HG02610 (cell line): ENCODE results near the gene TXNDC12.
"Not testable (repeated sequence)": the region's sequence is repeated elsewhere in the genome, so short reads cannot be mapped to it uniquely, and the experiment has no call there.

Experiments used
- ATAC-seq: cut with Tn5 transposase; IDR thresholded peaks from one replicate; pipeline ENCODE4 v1.9.1; 2021; ENCODE audit warnings: mild to moderate bottlenecking, moderate library complexity; ENCODE audit not compliant: unreplicated experiment

The TXNDC12 gene

DNA sequence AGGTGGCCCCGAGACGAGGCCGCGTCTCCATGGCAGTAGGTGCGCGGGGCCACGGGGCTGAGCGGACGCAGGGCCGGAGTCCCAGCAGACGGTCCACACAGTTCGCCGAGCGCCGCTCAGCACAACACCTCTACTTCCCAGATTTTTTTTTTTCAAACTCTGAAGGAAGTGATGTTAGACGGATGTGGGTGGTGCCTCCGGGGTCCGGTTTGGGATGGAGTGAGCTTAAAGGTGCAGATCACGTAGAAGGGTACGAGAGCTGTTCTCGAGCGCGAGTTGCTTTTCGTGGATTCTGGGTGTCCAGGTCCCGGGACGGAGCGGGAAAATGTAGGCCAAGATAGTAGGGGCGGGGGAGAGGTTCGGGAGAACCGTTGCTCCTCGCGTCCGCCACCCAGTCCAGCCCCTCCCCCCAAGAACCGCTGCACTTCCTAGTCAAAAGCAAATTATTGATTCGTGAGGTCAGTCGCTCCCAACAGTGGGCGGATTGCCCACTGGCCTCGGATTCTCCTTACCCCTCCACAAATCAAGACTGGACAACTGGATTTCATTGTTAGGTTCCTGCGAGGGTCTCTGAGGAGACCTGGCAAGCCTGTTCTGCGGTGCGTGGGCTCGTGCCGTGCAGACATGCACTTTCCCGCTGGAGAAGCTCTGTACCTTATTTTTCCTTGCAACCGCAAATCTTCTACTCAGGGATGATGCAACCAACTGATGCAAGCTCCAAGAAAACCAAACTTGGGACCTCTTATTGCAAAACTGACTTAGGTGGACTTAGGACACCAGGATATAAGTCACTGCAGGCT, at the start of gene TXNDC12:
Gene TXNDC12 (minus strand): TSS at position 126 of the 800 bp plus-strand sequence. CDS start 95 bp downstream, at position 31.
- peak; percentile 41 for ATAC-seq

DNA sequence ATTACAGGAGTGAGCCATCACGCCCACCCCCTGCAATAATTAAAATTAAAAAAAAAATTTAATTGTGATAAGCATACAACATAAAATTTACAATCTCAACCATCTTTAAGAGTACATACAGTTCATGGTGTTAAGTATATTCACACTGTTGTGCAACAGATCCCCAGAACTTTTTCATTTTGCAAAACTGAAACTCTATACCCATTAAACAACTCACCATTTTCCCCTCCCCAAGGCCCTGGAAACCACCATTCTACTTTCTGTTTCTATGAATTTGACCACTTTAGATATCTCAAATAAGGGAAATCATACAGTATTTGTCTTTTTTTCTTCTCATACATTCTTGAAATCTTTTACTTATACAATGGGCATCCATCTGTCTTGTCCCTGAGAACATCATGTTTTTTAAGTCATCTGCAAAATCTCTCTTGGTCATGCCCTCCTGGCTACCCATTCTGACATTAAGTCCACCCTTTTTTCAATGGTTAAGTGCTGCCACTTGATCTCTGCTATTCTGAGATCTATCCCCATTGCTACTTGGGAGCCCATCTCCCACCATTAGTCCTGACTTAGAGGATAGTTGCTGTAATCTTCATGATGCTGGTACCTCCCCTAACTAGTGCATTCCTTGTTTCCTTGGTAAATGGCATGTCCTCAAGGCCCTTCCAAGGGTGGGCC, 47.5 kb upstream of the TXNDC12 start:
- ATAC-seq = peak; percentile 84

DNA sequence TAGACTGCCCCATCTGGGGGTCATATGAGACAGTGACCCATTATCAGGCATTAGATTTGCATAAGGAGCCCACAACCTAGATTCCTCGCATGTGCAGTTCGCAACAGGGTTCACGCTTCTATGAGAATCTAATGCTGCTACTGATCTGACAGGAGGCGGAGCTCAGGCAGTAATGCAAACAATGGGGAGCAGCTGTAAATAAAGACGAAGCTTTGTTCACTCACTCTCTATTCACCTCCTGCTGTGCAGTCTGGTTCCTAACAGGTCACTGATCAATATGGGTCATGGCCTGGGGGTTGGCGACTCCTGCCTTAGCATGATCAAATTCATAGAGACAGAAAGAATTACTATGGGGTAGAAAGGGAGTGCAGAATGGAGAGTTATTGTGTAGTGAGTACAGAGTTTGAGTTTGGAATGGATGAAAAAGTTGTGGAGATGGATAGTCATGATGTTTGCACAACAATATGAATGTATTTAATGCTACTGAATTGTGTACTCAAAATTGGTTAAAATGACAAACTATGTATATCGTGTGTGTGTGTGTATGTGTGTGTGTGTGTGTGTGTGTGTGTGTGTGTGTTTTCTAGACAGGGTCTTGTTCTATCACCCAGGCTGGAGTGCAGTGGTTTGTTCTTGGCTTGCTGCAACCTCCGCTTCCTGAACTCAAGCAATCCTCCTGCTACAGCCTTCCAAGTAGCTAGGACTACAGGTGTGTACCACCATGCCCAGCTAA, 43.3 kb upstream of the TXNDC12 start:
- ATAC-seq = no peak

DNA sequence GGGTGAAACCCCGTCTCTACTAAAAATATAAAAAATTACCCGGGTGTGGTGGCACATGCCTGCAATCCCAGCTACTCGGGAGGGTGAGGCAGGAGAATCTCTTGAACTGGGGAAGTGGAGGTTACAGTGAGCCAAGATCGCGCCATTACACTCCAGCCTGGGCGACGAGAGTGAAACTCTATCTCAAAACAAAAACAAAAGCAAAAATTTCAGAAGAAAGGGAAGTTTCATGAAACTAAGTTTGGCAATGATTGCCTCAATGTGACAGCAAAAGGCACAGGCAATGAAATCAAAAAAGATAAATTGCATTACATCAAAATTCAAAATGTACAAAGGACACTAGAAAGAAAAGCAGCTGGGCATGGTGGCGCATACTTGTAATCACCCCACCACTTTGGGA, 41.2 kb upstream of the TXNDC12 start:
- no peak for ATAC-seq

DNA sequence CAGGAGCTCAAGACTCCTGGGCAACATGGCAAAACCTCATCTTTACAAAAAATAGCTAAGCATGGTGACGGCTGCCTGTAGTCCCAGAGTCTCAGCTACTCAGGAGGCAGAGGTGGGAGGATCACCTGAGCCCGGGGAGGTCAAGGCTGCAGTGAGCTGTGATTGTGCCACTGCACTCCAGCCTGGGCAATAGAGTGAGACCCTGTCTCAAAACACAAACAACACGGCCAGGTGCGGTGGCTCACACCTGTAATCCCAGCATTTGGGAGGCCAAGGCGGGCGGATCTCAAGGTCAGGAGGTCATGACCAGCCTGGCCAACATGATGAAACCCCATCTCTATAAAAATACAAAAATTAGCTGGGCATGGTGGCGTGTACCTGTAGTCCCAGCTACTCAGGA, 39.3 kb upstream of the TXNDC12 start:
- ATAC-seq = not testable (repeated sequence)

DNA sequence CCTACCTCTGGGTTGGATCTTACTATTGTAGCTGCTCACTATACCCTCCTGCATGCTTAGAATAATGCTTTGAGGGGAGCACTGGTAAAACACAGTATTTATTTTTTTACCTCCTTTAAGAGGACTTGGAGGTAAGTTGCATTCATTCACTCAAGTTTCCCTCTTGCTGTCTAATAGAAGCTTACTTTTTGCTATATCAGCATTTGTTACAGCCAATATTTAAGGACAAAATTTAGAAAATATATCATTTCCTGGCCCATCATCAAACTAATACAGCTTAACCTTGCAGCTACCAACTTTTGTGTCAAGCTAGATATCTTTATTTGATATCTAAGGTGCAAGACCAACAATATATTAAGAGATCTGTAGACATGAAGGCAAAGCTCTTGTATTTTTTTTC, 32.9 kb upstream of the TXNDC12 start:
- not testable (repeated sequence) for ATAC-seq

DNA sequence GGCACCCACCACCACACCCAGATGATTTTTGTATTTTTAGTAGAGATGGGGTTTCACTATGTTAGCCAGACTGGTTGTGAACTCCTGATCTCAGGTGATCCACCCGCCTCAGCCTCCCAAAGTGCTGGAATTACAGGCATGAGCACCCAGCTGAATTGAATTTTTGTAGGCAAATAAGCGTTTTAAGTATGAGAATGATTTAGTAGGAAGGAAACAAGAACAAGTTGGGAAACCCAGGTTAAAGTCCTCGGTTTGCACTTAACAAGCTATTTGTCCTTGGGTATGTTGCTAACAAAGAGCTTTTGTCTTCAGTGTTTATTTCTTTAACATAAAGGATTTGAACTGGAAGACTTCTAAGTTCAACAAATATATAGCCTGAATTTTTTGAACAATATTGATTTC, 25.0 kb upstream of the TXNDC12 start:
- ATAC-seq = no peak

DNA sequence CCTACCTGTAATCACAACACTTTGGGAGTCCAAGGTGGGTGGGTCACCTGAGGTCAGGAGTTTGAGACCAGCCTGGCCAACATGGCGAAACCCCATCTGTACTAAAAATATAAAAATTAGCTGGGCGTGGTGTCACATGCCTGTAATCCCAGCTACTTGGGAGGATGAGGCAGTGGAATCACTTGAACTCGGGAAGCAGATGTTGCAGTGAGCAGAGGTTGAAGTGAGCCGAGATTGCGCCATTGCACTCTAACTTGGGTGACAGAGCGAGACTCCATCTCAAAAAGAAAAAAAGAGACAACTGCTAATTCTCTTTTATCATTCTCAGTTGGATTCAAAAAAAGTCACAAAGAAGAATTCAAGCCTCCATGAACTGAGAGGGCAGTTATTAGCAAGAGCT, 22.3 kb upstream of the TXNDC12 start:
- not testable (repeated sequence) for ATAC-seq

DNA sequence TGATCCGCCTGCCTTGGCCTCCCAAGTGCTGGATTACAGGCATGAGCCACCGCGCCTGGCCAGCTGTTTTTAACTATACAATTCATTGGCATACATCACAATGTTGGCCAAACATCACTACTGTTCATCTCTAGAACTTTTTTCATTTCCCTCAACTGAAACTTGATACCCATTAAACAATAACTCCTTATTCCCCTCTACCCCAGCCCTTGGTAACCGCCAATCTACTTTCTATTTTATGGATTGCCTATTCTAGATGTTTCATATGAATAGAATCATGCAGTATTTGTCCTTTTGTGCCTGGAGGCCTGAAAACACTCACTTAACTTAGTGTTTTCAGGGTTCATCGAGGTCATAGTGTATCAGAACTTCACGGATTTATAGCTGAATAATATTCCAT, 17.3 kb upstream of the TXNDC12 start:
- ATAC-seq = no peak

DNA sequence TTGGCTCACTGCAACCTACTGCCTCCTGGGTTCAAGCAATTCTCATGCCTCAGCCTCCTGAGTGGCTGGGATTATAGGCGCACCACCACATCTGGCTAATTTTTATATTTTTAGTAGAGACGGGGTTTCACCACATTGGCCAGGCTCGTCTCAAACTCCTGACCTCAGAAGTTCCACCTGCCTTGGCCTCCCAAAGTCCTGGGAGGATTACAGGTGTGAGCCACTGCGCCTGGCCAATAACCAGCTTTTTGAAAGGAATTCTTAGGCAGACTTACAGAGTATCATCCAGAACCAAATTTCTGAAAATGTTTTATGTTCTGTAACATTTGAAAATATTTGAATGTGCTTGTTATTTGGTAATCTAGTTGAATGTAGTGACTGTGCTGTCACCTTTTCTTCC, 15.7 kb upstream of the TXNDC12 start:
- ATAC-seq = no peak

DNA sequence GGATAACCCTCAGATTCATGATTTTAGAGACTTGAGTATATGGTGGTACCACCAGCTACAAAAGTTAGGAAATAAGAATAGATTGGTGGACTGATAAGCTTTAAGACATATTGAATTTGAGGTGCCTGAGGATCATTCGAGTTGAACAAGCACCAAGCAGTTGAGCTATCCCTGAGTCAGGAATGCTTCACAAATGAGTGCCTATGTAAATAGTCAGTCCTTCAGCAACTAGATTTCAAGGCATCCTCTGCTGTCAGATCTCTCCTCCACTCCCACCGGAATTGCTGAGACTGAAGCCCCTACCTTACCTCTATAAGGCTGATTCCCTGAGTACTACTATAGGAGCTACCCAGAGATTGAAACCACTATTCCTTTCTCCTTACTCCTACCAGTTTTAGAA, 8.2 kb upstream of the TXNDC12 start:
- ATAC-seq = no peak

- no peak for ATAC-seq
These were observed 5.8 kb upstream of the TXNDC12 start for GRCh38 chr1:52060822-52061221.

DNA sequence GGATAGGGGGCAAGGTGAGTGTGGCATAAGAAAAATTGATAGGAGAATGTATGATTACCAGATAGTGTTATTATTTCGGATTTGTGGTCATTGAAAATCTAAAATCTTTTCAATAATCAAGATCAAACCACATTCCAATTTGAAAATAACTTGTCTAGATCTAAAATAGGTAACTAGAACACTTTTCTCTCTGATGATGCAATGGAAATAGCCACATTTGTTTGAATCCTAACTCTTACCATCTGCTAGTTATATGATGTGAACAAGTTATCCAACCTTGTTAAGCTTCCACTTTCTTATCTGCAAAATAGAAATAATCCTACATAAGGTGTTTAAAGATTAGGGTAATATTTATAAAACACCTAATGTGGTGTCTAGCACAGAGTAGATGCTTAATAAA, 4.9 kb upstream of the TXNDC12 start:
- no peak for ATAC-seq

GRCh38 chr1:52059321-52059720, 4.3 kb upstream of the TXNDC12 start:
- ATAC-seq = no peak

GRCh38 chr1:52057876-52058415, 3.0 kb upstream of the TXNDC12 start:
- no peak for ATAC-seq

DNA sequence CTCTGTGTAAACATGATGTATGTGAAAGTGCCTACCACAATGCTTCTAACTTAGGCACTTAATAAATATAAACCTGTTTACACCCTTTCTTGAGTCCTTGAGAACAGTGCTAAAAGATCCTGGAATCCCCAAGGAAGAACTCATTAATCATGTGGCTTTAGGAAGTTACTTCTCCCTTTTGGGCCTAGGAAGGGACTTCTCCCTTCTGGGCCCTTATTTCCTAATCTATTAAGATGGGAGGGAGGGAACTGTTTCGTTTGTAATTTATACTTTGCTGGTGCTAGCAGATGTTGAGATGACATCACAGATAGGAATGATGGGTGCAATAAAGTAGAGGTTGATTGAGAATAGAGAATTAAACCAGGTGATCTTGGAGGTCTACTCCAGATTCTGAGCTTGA, 2.3 kb upstream of the TXNDC12 start:
- no peak for ATAC-seq

DNA sequence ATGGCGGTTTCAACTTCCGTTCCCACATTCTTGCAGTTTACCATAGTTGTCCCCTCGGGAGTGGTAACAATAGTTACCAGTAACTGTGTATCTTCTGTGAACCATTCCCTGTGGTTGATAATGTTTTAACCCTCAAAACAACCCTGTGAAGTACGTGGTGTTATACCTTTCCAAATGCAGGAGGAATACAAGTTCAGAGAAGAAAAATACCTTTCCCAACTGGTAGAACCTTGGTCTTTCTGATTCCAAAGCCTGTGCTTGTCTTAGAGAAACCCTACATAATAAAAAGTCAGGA, 1.9 kb upstream of the TXNDC12 start:
- ATAC-seq = peak; percentile 54

- peak; percentile 81 for ATAC-seq
These were observed 1.4 kb upstream of the TXNDC12 start, which contains the start of gene BTF3L4 for GRCh38 chr1:52056163-52056936. BTF3L4 (plus strand) TSS chr1:52056295; CDS start chr1:52059848, 3,553 bp downstream.

DNA sequence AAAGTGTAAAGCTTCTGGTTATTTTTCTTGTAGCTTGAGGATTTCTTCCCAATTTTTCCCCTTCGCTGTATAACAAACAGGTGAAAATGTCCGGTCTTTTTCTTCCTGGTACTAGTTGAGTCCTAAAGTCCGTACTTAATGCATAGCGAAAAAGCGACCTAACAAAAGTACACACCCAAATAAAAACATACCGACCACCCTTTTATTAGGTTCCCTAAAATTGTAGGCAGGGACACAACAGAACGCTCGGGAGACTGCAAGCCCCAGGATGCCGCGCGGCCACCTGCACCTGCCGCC, 823 bp upstream of the TXNDC12 start:
- ATAC-seq = no peak

- ATAC-seq = no peak
These were observed 410 bp downstream of the TXNDC12 start for GRCh38 chr1:52054496-52055065.

DNA sequence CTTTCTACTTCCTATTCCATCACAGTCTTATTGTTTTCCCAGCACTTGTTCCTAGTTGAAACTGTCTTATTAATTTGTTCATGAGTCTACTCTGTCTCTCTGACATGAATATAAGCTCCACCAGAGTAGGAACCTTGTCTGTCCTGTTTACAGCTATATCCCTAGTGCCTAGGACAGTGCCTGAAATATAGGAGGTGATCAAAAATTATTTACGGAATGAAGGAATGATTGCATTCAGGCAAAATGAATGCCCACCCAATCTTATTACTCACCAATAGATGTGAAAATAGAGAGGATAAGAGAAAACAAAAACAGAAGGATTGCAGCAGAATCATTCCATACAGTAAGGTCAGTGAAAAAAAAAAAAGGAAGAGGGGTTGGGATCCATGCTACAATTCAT, 1.1 kb downstream of the TXNDC12 start:
- no peak for ATAC-seq
